K562 (cell line): Measurements from ENCODE around the gene SHMT1. TPM values are rescaled to one million over a fixed set of nuclear protein-coding genes. Genes with fewer than 3 reads are reported as not detected.

Experiments used
- ATAC-seq: fragments of 200-7000 bp; cut with Tn5 transposase; 3 replicates; pipeline ENCODE4 v1.9.1; 2020; ENCODE audit warnings: moderate library complexity
- BruUV-seq: library from RNA; stranded (reverse); fragments of 400-500 nt; replicated peaks from 2 replicates; lab custom pipeline; 2021; lab: Mats Ljungman, UMichigan
- CTCF ChIA-PET: fragments of 300-600 bp; formaldehyde crosslinking; extraction: SDS; loops from one replicate; lab custom pipeline; 2021; ENCODE audit warnings: low intra/inter-chr PET ratio; lab: Yijun Ruan, JAX
- POLR2A ChIA-PET: fragments of 300-600, 350-650 bp; sonication (Branson Sonifier 250); formaldehyde crosslinking; extraction: SDS; loops from one replicate; lab custom pipeline; 2021; ENCODE audit warnings: antibody characterized with exemption, inconsistent platforms; lab: Yijun Ruan, JAX
- DNase-seq, 4 experiments: peaks; one replicate each; pipeline versions ENCODE4 v3.0.0 to v3.0.0-alpha.2; 2011 to 2018; ENCODE audit warnings: low spot score in 3 of 4, mixed read lengths in 3 of 4; ENCODE audit errors: extremely low read depth in 1 of 4
- FAIRE-seq: peaks from 2 replicates; lab custom pipeline; 2011; peaks lifted over from hg19 to GRCh38; lab: Jason Lieb, UNC
- H2AFZ ChIP-seq: 2 replicates; pipeline ENCODE4 v1.6.0; 2011; ENCODE audit warnings: low read depth, low read length, control low read depth, inconsistent platforms
- H3K27ac ChIP-seq: fragments of 200-600 bp; 3 replicates; pipeline ENCODE4 v1.8.0; 2011; ENCODE audit warnings: low read depth, mild to moderate bottlenecking, control low read depth, inconsistent platforms, low read length, moderate library complexity, mixed read lengths; ENCODE audit errors: extremely low read depth
- H3K27me3 ChIP-seq, 2 experiments: fragments of 300-600 bp in 1 of 2; 2 replicates in 1 of 2; 3 replicates in 1 of 2; pipeline versions ENCODE4 v1.6.0 to v1.8.0; 2011; ENCODE audit warnings: inconsistent platforms in 2 of 2, low read length in 2 of 2, mild to moderate bottlenecking in 1 of 2, mixed read lengths in 1 of 2, moderate library complexity in 1 of 2; ENCODE audit not compliant: control insufficient read depth in 2 of 2, insufficient read depth in 2 of 2
- H3K36me3 ChIP-seq: fragments of 300-600 bp; 3 replicates; pipeline ENCODE4 v1.8.0; 2011; ENCODE audit warnings: mild to moderate bottlenecking, low read length, inconsistent platforms; ENCODE audit not compliant: control insufficient read depth, insufficient read depth
- H3K4me1 ChIP-seq, 2 experiments: fragments of 200-600 bp in 1 of 2; replicated peaks in 1 of 2; 2 replicates in 1 of 2; 3 replicates in 1 of 2; pipeline versions ENCODE4 v1.5.1 to v1.8.0; 2011; ENCODE audit warnings: inconsistent platforms in 2 of 2, low read length in 2 of 2, mild to moderate bottlenecking in 1 of 2, mixed read lengths in 1 of 2, moderate library complexity in 1 of 2; ENCODE audit not compliant: control insufficient read depth in 2 of 2, insufficient read depth in 2 of 2
- H3K4me2 ChIP-seq: 2 replicates; pipeline ENCODE4 v1.6.1; 2011; ENCODE audit warnings: low read length, control low read depth, inconsistent platforms, mixed read lengths; ENCODE audit not compliant: insufficient read depth
- H3K4me3 ChIP-seq: fragments of 200-600 bp; sonication (generic), shearing (Covaris generic); 2 replicates; pipeline ENCODE4 v1.5.1; 2016; ENCODE audit warnings: control low read depth, inconsistent platforms
- H3K79me2 ChIP-seq: fragments of 200-600 bp; 3 replicates; pipeline ENCODE4 v1.8.0; 2011; ENCODE audit warnings: low read length, inconsistent platforms; ENCODE audit not compliant: control insufficient read depth, insufficient read depth
- H3K9ac ChIP-seq, 2 experiments: 2 replicates each; pipeline versions ENCODE4 v1.6.0 to v1.6.1; 2011; ENCODE audit warnings: low read depth in 2 of 2, low read length in 2 of 2, control low read depth in 1 of 2, inconsistent platforms in 1 of 2, mild to moderate bottlenecking in 1 of 2, mixed read lengths in 1 of 2; ENCODE audit not compliant: insufficient read depth in 1 of 2
- H3K9me1 ChIP-seq: one replicate; pipeline ENCODE4 v1.6.0; 2011; ENCODE audit warnings: inconsistent platforms, mild to moderate bottlenecking, low read length, moderate library complexity; ENCODE audit not compliant: control insufficient read depth, insufficient read depth
- H3K9me3 ChIP-seq: replicated peaks from 2 replicates; pipeline ENCODE4 v1.5.1; 2011; ENCODE audit warnings: low read depth, low read length, inconsistent platforms; ENCODE audit not compliant: control insufficient read depth, insufficient read depth
- H4K20me1 ChIP-seq: replicated peaks from 2 replicates; pipeline ENCODE4 v1.6.1; 2011; ENCODE audit warnings: low read length, inconsistent platforms, mixed read lengths; ENCODE audit not compliant: control insufficient read depth, insufficient read depth
- CHCHD3 ChIP-seq: fragments of 250-450 bp; sonication (Bioruptor Pico); IDR thresholded peaks from 2 replicates; pipeline ENCODE4 v2.1.2; 2022; ENCODE audit warnings: mild to moderate bottlenecking
- CREBBP ChIP-seq: IDR thresholded peaks from one replicate; pipeline ENCODE4 v1.6.1; 2012; ENCODE audit warnings: low read depth, mild to moderate bottlenecking, control low read depth, inconsistent platforms, low read length
- EGR1 ChIP-seq: fragments of 450-650 bp; conservative IDR thresholded peaks from 2 replicates; pipeline ENCODE4 v1.6.1; 2017; ENCODE audit warnings: mild to moderate bottlenecking
- HDAC1 ChIP-seq, 2 experiments: fragments of 450-650 bp; IDR thresholded peaks; 2 replicates each; pipeline ENCODE4 v1.6.1; 2016 to 2017; ENCODE audit warnings: inconsistent platforms in 1 of 2, mild to moderate bottlenecking in 1 of 2, moderate library complexity in 1 of 2
- ID3 ChIP-seq, 2 experiments: fragments of 250-450 bp in 1 of 2; fragments of 450-650 bp in 1 of 2; sonication (Bioruptor Pico) in 1 of 2; IDR thresholded peaks; 2 replicates each; pipeline versions ENCODE4 v1.6.1 to v1.8.0; 2016 to 2021; ENCODE audit warnings: mild to moderate bottlenecking in 2 of 2, moderate library complexity in 2 of 2, missing compliant biosample characterization in 1 of 2, missing genetic modification characterization in 1 of 2
- KDM4B ChIP-seq, 2 experiments: fragments of 450-650 bp in 1 of 2; sonication (generic) in 1 of 2; IDR thresholded peaks; 2 replicates each; pipeline ENCODE4 v1.6.1; 2016 to 2017; ENCODE audit warnings: borderline replicate concordance in 2 of 2, antibody characterized with exemption in 1 of 2, low read depth in 1 of 2, mild to moderate bottlenecking in 1 of 2
- MGA ChIP-seq: fragments of 450-650 bp; IDR thresholded peaks from 2 replicates; pipeline ENCODE4 v1.6.1; 2016; ENCODE audit warnings: mild to moderate bottlenecking, moderate library complexity
- PHF20 ChIP-seq: fragments of 450-650 bp; IDR thresholded peaks from 2 replicates; pipeline ENCODE4 v1.6.1; 2018; ENCODE audit not compliant: partially characterized antibody
- ZNF217 ChIP-seq: sonication (generic); formaldehyde crosslinking; IDR thresholded peaks from 2 replicates; pipeline ENCODE4 v1.8.0; 2022; ENCODE audit warnings: mild to moderate bottlenecking, missing genetic modification reagents
- WGBS: fragments of 100-300 bp; shearing (Covaris generic); methylation state at CpG from one replicate; pipeline ENCODE4 v1.1.6; 2016; ENCODE audit warnings: low coverage, mixed read lengths; ENCODE audit not compliant: insufficient coverage; ENCODE audit errors: missing lambda C conversion rate; 5-methylcytosine and 5-hydroxymethylcytosine counted together
- in situ Hi-C: fragments of 300-500 bp; cut with MboI; formaldehyde crosslinking; loops from 4 replicates; pipeline ENCODE4 v1.15.0; 2018; ENCODE audit warnings: inconsistent platforms, mixed read lengths
- intact Hi-C: fragments of 100-400 bp; cut with micrococcal nuclease; formaldehyde crosslinking; loops from 2 replicates; pipeline ENCODE4 v1.14.2; 2022
- polyA plus RNA-seq, 8 experiments: library from polyadenylated mRNA; depleted of rRNA in 4 of 8; stranded (reverse) in 5 of 8; unstranded in 3 of 8; fragments of >200 nt; fragmentation: Nextera tagmentation in 2 of 8; fragmentation: Illumina TruSeq in 1 of 8; extraction: Ambion mirVana in 2 of 8; extraction: Trizol in 1 of 8; gene quantifications; 2 replicates each; pipeline versions ENCODE4 v1.2.1 to v1.2.3, GENCODE V29; 2011 to 2014; ENCODE audit warnings: inconsistent platforms in 1 of 8, missing spikeins in 1 of 8
- total RNA-seq, 7 experiments: library from RNA; depleted of rRNA in 6 of 7; stranded (reverse); fragments of >200 nt in 6 of 7; fragmentation: Illumina TruSeq in 2 of 7; extraction: Trizol in 2 of 7; gene quantifications; 2 replicates each; pipeline versions ENCODE4 v1.2.1 to v1.2.3, GENCODE V29; 2011 to 2021; ENCODE audit warnings: low replicate concordance in 1 of 7

Gene SHMT1
- total and polyA plus RNA-seq, 9 of the 15 experiments (the other 6 are each of a cell fraction or from before 2014, with no cell fraction given), result 3.3 to 31.2 (median 23.3) TPM

DNA sequence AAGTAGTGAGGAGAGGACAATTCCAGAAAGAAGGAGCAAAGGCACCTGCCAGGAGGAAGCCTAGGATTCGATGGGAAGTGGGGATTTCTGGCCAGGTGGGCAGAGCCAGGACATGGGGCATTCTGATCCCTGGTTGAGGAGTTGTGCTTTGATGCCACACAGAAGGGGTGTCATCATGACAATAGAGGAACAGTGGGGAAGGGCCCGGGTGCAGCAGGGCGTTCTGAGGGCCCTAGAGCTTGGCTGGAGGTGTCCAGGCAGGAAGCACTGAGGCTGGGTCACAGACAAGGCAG is 18.5 kb upstream of the SHMT1 start:
- WGBS, result no CpG with 5 or more reads among the region's 3 CpGs
- no peak for TF ChIP-seq ZNF217 (CRISPR knock-in tag)
- TF ChIP-seq EGR1, result no peak
- TF ChIP-seq MGA, result no peak
- no peak for TF ChIP-seq PHF20
- TF ChIP-seq HDAC1 (IDR thresholded peaks at IDR 0.05), result no peak
- TF ChIP-seq CHCHD3 (CRISPR knock-in tag), result no peak
- no peak for TF ChIP-seq KDM4B (IDR thresholded peaks at IDR 0.05; ENCODE audit: borderline replicate concordance in 2 of 2, low read depth in 1 of 2)
- no peak for TF ChIP-seq ID3 (CRISPR knock-in tag; IDR thresholded peaks at IDR 0.05)
- no peak for TF ChIP-seq ID3 (tag; IDR thresholded peaks at IDR 0.05)
- TF ChIP-seq CREBBP, result no peak
- BruUV-seq, result no TSS peak
- Histone ChIP-seq H3K36me3 (no peaks in the 10 kb centered on the region), H3K9me3 (no peaks in the 10 kb centered on the region), H3K4me2 (no peak overlapping the region), H2AFZ (no peak overlapping the region), H3K4me3 (no peak overlapping the region), H3K79me2 (no peaks in the 10 kb centered on the region), H4K20me1 (no peaks in the 10 kb centered on the region), H3K9me1 (no peaks in the 10 kb centered on the region), H3K9ac (no peak overlapping the region), H3K27me3 (peaks cover 0 to 21% of the 10 kb centered on the region in 2 experiments; a peak in 2 of 5 replicates), H3K4me1 (peaks cover 0 to 28% of the 10 kb centered on the region in 2 experiments; a peak in 2 of 5 replicates), H3K27ac (no peak overlapping the region)
- CTCF ChIA-PET, result no interaction called here
- in situ Hi-C loops (no loop called here), intact Hi-C loops (no loop called here)
- ATAC-seq (no peak), FAIRE-seq (no peak), DNase-seq (no peak)
- POLR2A ChIA-PET, result no interaction called here
